Peyer's patch (tissue), 4 donors: ENCODE measurements around the gene LMNB1.

Source experiments
- POLR2A ChIP-seq, 2 donors: fragments of 450-650 bp; IDR thresholded peaks; one replicate each; pipeline ENCODE4 v1.5.1; 2017; ENCODE audit warnings: antibody characterized with exemption in 2 of 2, mild to moderate bottlenecking in 2 of 2, moderate library complexity in 2 of 2
- TF ChIP-seq, protein P1 (sequence below), 6 experiments: fragments of 450-650 bp in 4 of 6; fragments of 200-600 bp in 2 of 6; sonication (generic) in 1 of 6; IDR thresholded peaks; one replicate each; pipeline ENCODE4 v1.5.1; 2017 to 2019; ENCODE audit warnings: antibody characterized with exemption in 6 of 6, mild to moderate bottlenecking in 3 of 6, moderate library complexity in 1 of 6

DNA sequence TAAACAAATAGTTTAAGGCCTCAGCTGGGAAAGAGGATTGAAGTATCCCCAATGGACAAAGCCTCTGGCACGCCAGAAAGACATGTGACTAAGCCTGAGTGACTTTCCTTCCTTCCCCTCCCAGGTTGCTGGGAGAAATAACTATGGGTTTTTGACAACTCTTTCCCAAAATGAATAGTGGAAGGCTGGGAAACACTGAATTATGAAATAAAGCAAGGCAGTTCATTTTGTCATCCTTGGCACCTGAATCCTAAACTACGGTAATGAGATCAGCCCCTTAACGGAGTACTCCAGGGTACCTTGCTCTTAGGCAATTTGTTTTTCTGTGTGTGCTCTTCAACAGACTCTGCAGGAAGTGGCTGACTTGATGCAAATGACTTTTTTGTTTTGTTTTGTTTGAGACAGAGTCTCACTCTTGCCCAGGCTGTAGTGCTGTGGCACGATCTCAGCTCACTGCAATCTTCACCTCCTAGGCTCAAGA, 75.2 kb downstream of the LMNB1 start:
- TF ChIP-seq, protein P1, sequence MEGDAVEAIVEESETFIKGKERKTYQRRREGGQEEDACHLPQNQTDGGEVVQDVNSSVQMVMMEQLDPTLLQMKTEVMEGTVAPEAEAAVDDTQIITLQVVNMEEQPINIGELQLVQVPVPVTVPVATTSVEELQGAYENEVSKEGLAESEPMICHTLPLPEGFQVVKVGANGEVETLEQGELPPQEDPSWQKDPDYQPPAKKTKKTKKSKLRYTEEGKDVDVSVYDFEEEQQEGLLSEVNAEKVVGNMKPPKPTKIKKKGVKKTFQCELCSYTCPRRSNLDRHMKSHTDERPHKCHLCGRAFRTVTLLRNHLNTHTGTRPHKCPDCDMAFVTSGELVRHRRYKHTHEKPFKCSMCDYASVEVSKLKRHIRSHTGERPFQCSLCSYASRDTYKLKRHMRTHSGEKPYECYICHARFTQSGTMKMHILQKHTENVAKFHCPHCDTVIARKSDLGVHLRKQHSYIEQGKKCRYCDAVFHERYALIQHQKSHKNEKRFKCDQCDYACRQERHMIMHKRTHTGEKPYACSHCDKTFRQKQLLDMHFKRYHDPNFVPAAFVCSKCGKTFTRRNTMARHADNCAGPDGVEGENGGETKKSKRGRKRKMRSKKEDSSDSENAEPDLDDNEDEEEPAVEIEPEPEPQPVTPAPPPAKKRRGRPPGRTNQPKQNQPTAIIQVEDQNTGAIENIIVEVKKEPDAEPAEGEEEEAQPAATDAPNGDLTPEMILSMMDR (IDR thresholded peaks at IDR 0.05) = no peak
- no peak for TF ChIP-seq POLR2A (IDR thresholded peaks at IDR 0.05)
